ENCODE results near the gene COL19A1. TPM values are rescaled to one million over a fixed set of nuclear protein-coding genes. Genes with fewer than 3 reads are reported as not detected.

Gene COL19A1
- total and polyA plus RNA-seq, 2 of the 13 experiments (the other 11 are each of a cell fraction or from before 2014, with no cell fraction given): not detected

DNA sequence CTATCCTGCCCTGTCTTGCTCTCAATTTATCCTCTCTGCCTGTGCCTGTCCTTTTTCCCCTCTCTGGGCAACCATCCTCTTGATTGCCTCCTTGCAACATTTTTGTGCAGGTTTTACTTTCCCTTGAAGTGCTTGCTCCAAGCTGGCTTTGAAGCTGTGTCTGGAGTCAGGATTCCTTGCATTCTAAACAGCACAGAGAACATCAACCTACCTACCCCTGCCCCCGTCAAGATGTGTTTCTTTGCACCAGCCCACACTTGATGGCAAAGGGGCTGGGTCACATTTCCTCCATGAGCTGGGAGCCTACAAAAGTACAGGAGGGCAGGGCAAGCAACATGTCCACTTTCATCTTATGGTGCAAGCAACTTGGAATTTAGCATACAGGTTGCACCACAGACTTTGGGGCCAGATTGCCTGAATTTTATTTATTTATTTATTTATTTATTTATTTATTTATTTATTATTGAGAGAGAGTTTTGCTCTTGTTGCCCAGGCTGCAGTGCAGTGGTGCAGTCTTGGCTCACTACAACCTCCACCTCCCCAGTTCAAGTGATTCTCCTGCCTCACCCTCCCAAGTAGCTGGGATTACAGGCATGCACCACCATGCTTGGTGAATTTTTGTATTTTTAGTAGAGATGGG lies 206.3 kb downstream of the COL19A1 start (continued):
- TF ChIP-seq HMG20A (CRISPR knock-in tag; IDR thresholded peaks at IDR 0.05; ENCODE audit: borderline replicate concordance): no peak

- DNase-seq (ENCODE audit: low spot score) (no peak), FAIRE-seq (no peak), ATAC-seq (no peak)
- Histone ChIP-seq H3K36me3 (replicated peaks in 1 of 2; ENCODE audit: control insufficient read depth in 1 of 2, insufficient read depth in 2 of 2, low read length in 2 of 2) (no peaks in the 10 kb centered on the region), H3K4me3 (replicated peaks in 1 of 3; ENCODE audit: insufficient read depth in 1 of 3, low read depth in 2 of 3, low read length in 3 of 3) (no peak overlapping the region), H3K9me3 (ENCODE audit: low read length) (no peaks in the 10 kb centered on the region), H3K4me1 (ENCODE audit: insufficient read depth, low read length) (no peaks in the 10 kb centered on the region), H3K27me3 (ENCODE audit: control insufficient read depth in 1 of 2, insufficient read depth in 2 of 2, low read length in 2 of 2) (no peaks in the 10 kb centered on the region), H3K79me2 (ENCODE audit: insufficient read depth, low read length) (no peaks in the 10 kb centered on the region), H3K9ac (ENCODE audit: insufficient read depth, low read depth, low read length) (no peak overlapping the region), H3K27ac (ENCODE audit: extremely low read length, insufficient read depth, low read length) (no peak overlapping the region), H4K20me1 (ENCODE audit: insufficient read depth, low read length) (no peaks in the 10 kb centered on the region), H3K4me2 (ENCODE audit: low read depth, low read length) (no peak overlapping the region), H2AFZ (ENCODE audit: low read length) (no peak overlapping the region)
- intact Hi-C loops (cut with micrococcal nuclease; ENCODE audit: unreplicated experiment): no loop called here
- in situ Hi-C loops (cut with HindIII; ENCODE audit: extremely low pct_ligation_motif_present, low pct_unique_long_range_greater_than_20kb): no loop called here
- ChIA-PET CTCF (ENCODE audit: low intra/inter-chr PET ratio, low total read pairs) (no interaction called here), POLR2A (no interaction called here)
- no TSS peak for BruUV-seq (replicated peaks)
- TF ChIP-seq MAFF (IDR thresholded peaks at IDR 0.05; ENCODE audit: low read depth, low read length) (peak; percentile 44; the same call in 1 of the 2 replicates), RBAK (CRISPR knock-in tag; IDR thresholded peaks at IDR 0.05) (no peak), ZNF350 (CRISPR knock-in tag; IDR thresholded peaks at IDR 0.05; ENCODE audit: borderline replicate concordance, low read depth) (no peak), ZNF703 (CRISPR knock-in tag; IDR thresholded peaks at IDR 0.05; ENCODE audit: borderline replicate concordance) (no peak), MAFK (conservative IDR thresholded peaks at IDR 0.05 in 1 of 2, IDR thresholded peaks at IDR 0.05 in 1 of 2; ENCODE audit: low read length in 2 of 2) (peak; percentile 20 to 61; a peak in 2 of 4 replicates)
- TF ChIP-seq, protein P1, sequence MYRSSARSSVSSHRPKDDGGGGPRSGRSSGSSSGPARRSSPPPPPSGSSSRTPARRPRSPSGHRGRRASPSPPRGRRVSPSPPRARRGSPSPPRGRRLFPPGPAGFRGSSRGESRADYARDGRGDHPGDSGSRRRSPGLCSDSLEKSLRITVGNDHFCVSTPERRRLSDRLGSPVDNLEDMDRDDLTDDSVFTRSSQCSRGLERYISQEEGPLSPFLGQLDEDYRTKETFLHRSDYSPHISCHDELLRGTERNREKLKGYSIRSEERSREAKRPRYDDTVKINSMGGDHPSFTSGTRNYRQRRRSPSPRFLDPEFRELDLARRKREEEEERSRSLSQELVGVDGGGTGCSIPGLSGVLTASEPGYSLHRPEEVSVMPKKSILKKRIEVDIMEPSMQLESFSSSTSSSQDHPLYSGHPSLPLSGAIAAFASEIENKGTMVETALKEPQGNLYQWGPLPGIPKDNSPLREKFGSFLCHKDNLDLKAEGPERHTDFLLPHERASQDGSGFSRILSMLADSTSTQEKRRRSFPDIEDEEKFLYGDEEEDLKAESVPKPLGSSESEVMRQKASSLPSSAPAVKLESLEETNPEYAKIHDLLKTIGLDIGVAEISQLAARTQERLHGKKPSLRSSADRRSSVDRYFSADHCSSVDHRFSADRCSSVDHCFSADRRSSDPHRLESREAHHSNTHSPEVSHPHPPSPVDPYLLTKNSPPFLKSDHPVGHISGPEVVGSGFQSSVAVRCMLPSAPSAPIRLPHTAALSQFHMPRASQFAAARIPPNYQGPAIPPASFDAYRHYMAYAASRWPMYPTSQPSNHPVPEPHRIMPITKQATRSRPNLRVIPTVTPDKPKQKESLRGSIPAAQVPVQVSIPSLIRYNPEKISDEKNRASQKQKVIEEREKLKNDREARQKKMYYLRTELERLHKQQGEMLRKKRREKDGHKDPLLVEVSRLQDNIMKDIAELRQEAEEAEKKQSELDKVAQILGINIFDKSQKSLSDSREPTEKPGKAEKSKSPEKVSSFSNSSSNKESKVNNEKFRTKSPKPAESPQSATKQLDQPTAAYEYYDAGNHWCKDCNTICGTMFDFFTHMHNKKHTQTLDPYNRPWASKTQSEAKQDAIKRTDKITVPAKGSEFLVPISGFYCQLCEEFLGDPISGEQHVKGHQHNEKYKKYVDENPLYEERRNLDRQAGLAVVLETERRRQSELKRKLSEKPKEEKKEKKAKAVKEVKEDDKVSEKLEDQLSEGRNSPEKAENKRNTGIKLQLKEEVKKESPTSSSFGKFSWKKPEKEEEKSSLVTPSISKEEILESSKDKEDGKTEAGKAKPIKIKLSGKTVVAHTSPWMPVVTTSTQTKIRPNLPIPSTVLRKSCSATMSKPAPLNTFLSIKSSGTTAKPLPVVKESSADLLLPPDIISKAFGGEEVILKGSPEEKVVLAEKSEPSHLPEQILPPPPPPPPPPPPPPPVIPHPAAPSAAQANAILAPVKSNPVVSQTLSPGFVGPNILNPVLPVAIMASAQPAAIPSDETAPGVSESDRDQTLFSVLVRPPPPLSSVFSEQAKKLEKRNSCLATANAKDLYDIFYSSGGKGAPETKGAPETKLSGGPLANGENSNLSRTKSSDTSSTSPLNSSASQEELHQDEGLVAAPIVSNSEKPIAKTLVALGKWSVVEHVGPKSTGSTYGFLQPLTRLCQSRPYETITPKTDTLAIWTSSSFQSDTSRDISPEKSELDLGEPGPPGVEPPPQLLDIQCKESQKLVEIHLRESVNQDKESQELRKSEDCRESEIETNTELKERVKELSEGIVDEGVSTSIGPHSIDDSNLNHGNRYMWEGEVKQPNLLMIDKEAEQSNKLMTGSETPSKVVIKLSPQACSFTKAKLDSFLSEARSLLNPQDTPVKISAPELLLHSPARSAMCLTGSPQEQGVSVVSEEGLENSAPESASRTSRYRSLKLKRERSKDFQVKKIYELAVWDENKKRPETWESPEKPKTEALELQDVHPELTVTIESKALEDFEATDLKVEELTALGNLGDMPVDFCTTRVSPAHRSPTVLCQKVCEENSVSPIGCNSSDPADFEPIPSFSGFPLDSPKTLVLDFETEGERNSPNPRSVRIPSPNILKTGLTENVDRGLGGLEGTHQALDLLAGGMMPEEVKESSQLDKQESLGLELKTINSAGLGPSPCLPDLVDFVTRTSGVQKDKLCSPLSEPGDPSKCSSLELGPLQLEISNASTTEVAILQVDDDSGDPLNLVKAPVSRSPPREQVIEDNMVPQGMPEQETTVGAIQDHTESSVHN (CRISPR knock-in tag; IDR thresholded peaks at IDR 0.05): no peak
- TF ChIP-seq, protein P2, sequence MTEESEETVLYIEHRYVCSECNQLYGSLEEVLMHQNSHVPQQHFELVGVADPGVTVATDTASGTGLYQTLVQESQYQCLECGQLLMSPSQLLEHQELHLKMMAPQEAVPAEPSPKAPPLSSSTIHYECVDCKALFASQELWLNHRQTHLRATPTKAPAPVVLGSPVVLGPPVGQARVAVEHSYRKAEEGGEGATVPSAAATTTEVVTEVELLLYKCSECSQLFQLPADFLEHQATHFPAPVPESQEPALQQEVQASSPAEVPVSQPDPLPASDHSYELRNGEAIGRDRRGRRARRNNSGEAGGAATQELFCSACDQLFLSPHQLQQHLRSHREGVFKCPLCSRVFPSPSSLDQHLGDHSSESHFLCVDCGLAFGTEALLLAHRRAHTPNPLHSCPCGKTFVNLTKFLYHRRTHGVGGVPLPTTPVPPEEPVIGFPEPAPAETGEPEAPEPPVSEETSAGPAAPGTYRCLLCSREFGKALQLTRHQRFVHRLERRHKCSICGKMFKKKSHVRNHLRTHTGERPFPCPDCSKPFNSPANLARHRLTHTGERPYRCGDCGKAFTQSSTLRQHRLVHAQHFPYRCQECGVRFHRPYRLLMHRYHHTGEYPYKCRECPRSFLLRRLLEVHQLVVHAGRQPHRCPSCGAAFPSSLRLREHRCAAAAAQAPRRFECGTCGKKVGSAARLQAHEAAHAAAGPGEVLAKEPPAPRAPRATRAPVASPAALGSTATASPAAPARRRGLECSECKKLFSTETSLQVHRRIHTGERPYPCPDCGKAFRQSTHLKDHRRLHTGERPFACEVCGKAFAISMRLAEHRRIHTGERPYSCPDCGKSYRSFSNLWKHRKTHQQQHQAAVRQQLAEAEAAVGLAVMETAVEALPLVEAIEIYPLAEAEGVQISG (CRISPR knock-in tag; IDR thresholded peaks at IDR 0.05): no peak
These were observed 207.3 kb downstream of the COL19A1 start for GRCh38 chr6:70073637-70074036.
